OCI-LY1 (cell line): ENCODE measurements around the gene GRK4.

Experiments used
- EZH2 ChIP-seq: fragments of 200-600 bp; sonication (generic), shearing (Covaris generic); IDR thresholded peaks from 2 replicates; pipeline ENCODE4 v1.8.0; 2017; ENCODE audit warnings: borderline replicate concordance, mixed run types, mild to moderate bottlenecking, antibody characterized with exemption, low read length, moderate library complexity, mixed read lengths
- TF ChIP-seq, protein P1 (sequence below): fragments of 200-600 bp; sonication (generic), shearing (Covaris generic); IDR thresholded peaks from 2 replicates; pipeline ENCODE4 v1.5.1; 2017; ENCODE audit warnings: mild to moderate bottlenecking, antibody characterized with exemption, low read length, moderate library complexity, mixed read lengths

- TF ChIP-seq, protein P1, sequence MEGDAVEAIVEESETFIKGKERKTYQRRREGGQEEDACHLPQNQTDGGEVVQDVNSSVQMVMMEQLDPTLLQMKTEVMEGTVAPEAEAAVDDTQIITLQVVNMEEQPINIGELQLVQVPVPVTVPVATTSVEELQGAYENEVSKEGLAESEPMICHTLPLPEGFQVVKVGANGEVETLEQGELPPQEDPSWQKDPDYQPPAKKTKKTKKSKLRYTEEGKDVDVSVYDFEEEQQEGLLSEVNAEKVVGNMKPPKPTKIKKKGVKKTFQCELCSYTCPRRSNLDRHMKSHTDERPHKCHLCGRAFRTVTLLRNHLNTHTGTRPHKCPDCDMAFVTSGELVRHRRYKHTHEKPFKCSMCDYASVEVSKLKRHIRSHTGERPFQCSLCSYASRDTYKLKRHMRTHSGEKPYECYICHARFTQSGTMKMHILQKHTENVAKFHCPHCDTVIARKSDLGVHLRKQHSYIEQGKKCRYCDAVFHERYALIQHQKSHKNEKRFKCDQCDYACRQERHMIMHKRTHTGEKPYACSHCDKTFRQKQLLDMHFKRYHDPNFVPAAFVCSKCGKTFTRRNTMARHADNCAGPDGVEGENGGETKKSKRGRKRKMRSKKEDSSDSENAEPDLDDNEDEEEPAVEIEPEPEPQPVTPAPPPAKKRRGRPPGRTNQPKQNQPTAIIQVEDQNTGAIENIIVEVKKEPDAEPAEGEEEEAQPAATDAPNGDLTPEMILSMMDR, result no peak
- TF ChIP-seq EZH2, result no peak
These were observed 2.0 kb upstream of the GRK4 start for GRCh38 chr4:2961421-2961810.
